Nephron (organoid): ENCODE results near the gene NFASC.

Experiments
- H3K27ac Mint-ChIP-seq, 3 experiments: 2 replicates each; pipeline ENCODE4 v1.8.0; 2020; ENCODE audit warnings: mixed read lengths in 3 of 3, mild to moderate bottlenecking in 2 of 3, moderate library complexity in 1 of 3
- H3K27me3 Mint-ChIP-seq: 2 replicates; pipeline ENCODE4 v1.8.0; 2021; ENCODE audit warnings: low read depth, mild to moderate bottlenecking, moderate library complexity, mixed read lengths
- H3K36me3 Mint-ChIP-seq: 2 replicates; pipeline ENCODE4 v1.8.0; 2020; ENCODE audit warnings: low read depth, mixed read lengths
- H3K4me1 Mint-ChIP-seq: 2 replicates; pipeline ENCODE4 v1.8.0; 2020; ENCODE audit warnings: mixed read lengths
- H3K4me3 Mint-ChIP-seq, 3 experiments: 2 replicates each; pipeline ENCODE4 v1.8.0; 2020; ENCODE audit warnings: mild to moderate bottlenecking in 3 of 3, mixed read lengths in 3 of 3, moderate library complexity in 2 of 3
- H3K9me3 Mint-ChIP-seq: 2 replicates; pipeline ENCODE4 v1.8.0; 2020; ENCODE audit warnings: mixed read lengths
- TF ChIP-seq, protein P1 (sequence below), 3 experiments: fragments of 200-600 bp; sonication (generic); IDR thresholded peaks; one replicate each; pipeline ENCODE4 v1.5.0; 2021; ENCODE audit warnings: antibody characterized with exemption in 3 of 3; ENCODE audit not compliant: unreplicated experiment in 3 of 3

Gene NFASC

DNA sequence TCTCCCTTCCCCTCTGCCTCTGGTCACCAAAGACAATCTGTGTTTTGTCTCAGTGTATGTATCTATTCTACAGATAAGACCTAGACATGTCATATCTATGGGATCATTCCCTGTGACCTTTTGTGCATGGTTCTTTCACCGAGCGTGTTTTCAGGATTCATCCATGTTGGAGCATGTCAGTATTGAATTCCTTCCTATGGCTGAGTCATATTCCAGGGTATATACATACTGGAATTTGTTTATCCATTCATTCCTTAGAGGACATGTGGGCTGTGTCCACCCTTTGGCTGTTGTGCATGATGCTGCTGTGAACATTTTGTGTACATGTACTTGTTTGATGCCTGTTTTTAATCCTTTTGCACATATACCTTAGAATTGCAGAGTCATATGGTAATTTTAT, 69.9 kb downstream of the NFASC start:
- H3K4me1 Mint-ChIP-seq, result no peaks in the 10 kb centered on the region
- no peak overlapping the region for H3K27ac Mint-ChIP-seq
- no peaks in the 10 kb centered on the region for H3K9me3 Mint-ChIP-seq
- H3K36me3 Mint-ChIP-seq, result no peaks in the 10 kb centered on the region
- H3K4me3 Mint-ChIP-seq, result no peak overlapping the region
- TF ChIP-seq, protein P1, sequence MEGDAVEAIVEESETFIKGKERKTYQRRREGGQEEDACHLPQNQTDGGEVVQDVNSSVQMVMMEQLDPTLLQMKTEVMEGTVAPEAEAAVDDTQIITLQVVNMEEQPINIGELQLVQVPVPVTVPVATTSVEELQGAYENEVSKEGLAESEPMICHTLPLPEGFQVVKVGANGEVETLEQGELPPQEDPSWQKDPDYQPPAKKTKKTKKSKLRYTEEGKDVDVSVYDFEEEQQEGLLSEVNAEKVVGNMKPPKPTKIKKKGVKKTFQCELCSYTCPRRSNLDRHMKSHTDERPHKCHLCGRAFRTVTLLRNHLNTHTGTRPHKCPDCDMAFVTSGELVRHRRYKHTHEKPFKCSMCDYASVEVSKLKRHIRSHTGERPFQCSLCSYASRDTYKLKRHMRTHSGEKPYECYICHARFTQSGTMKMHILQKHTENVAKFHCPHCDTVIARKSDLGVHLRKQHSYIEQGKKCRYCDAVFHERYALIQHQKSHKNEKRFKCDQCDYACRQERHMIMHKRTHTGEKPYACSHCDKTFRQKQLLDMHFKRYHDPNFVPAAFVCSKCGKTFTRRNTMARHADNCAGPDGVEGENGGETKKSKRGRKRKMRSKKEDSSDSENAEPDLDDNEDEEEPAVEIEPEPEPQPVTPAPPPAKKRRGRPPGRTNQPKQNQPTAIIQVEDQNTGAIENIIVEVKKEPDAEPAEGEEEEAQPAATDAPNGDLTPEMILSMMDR (IDR thresholded peaks at IDR 0.05; ENCODE audit: unreplicated experiment in 3 of 3), result no peak
- peaks cover 3% of the 10 kb centered on the region for H3K27me3 Mint-ChIP-seq

DNA sequence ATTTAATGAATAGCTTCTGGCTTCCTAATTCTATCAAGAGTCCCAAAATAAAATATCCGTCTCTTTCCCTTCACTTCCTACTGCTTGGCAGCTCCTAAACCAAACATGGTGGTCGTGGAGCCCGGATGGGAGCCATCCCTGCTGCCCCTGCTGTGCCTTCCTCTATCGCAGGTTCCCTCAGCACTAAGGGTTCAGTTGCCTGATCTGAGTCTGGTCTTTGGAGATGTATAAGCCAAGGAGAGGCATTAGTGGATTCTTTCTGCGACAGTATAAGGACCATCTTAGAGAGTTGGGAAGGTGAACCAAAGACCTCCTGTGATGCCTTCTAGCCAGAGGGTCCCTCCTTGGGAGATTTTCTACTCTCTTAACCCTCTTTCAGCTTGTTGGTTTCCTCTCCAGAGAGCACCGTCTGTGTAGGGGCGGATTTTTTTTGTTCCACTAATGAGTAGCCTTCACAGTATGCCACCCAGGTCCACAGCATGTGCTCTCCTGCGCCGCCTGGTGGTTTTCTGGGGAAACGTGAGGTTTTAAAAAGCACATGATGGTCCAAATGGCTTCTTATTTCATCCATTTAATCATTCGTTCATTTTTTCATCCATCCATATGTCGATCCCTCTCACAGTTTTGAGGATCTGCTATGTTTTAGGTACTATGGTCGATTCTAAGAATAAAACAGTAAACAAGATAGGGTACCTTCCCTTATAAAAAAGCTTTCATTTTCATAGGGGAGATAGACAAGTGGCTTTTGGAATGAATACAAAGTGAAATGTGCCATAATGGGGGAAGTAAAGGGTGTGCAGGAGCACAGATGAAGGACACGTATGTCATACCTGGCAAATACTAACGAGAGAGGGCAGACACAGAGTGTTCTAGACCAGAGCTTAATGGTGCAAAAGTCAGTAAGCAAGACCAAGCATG, 71.0 kb downstream of the NFASC start:
- Mint-ChIP-seq H3K36me3 (no peaks in the 10 kb centered on the region), H3K27me3 (peaks cover 3% of the 10 kb centered on the region), H3K4me1 (no peaks in the 10 kb centered on the region), H3K4me3 (no peak overlapping the region), H3K27ac (no peak overlapping the region), H3K9me3 (no peaks in the 10 kb centered on the region)
- TF ChIP-seq, protein P1 (IDR thresholded peaks at IDR 0.05; ENCODE audit: unreplicated experiment in 3 of 3), result peak; percentile 91 to 95 (median 93)

DNA sequence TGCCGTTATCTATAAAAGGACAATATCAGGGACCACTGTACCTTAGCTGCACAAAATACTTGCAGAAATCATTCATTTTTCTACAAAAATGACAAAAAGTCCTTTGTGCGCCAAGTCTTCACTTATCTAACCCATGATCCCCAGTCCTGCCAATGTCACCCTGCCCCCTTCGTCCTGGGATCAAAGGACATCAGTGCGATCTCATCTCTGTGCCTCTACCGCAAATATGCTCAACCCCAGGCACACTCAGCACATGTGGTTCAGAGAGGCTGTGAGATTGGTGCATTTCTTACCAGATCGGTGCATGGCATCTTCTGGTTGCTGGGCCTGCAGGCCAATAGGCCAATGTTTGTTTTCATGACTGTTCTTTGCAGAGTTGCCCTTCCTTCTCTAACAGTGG, 72.8 kb downstream of the NFASC start:
- Mint-ChIP-seq H3K27ac (no peak overlapping the region), H3K4me3 (no peak overlapping the region), H3K27me3 (peaks cover 3% of the 10 kb centered on the region), H3K9me3 (no peaks in the 10 kb centered on the region), H3K36me3 (peaks cover 4% of the 10 kb centered on the region), H3K4me1 (no peaks in the 10 kb centered on the region)
- TF ChIP-seq, protein P1 (IDR thresholded peaks at IDR 0.05; ENCODE audit: unreplicated experiment in 3 of 3), result no peak

DNA sequence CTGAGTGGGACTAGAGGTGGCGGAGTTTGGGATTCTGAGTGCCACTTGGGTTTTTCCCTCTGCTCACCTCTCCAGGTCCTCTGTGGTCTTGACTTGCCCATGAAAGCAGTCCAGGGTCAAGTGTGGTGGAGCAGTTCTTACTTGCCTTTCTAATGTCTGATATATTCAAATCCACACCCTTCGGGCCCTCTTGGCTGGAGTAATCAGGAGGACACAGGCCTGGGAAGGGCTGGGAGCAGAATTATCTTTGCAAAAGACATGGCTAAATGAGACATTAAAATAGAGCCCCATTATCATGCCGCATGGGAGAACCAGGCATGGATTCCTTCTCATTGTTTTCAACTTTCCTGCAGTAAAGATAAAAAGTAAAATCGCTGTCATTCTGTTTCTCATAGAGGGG, 74.0 kb downstream of the NFASC start:
- peaks cover 3% of the 10 kb centered on the region for H3K27me3 Mint-ChIP-seq
- peaks cover 4% of the 10 kb centered on the region for H3K36me3 Mint-ChIP-seq

DNA sequence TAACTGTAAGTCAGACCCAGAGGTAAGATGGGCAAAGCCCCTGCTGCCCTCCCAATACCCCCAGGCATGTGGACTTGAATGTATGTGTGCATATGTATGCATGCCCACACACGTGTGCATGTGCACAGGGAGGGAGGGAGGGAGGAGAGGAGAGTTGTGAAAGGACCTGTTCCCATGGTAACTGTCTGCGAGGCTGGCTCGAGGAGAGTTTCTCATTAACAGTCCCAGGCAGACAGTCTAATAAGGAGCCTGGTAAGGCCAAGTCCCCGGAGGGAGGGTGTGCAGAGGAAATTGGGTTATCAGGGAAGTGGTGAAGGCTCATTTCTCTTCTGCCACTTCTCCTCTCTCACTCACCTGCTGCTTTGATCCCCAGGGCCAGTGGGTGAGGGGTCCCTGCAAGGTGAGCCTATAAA, 74.9 kb downstream of the NFASC start:
- no peak overlapping the region for H3K27ac Mint-ChIP-seq
- TF ChIP-seq, protein P1 (IDR thresholded peaks at IDR 0.05; ENCODE audit: unreplicated experiment in 3 of 3), result no peak
- no peaks in the 10 kb centered on the region for H3K27me3 Mint-ChIP-seq
- no peak overlapping the region for H3K4me3 Mint-ChIP-seq
- no peaks in the 10 kb centered on the region for H3K4me1 Mint-ChIP-seq
- no peaks in the 10 kb centered on the region for H3K9me3 Mint-ChIP-seq
- H3K36me3 Mint-ChIP-seq, result peaks cover 4% of the 10 kb centered on the region

More for the DNA sequence above, 74.0 kb downstream of the NFASC start:
- Mint-ChIP-seq H3K4me1 (no peaks in the 10 kb centered on the region), H3K27ac (no peak overlapping the region), H3K9me3 (no peaks in the 10 kb centered on the region), H3K4me3 (no peak overlapping the region)
- TF ChIP-seq, protein P1 (IDR thresholded peaks at IDR 0.05; ENCODE audit: unreplicated experiment in 3 of 3), result no peak

DNA sequence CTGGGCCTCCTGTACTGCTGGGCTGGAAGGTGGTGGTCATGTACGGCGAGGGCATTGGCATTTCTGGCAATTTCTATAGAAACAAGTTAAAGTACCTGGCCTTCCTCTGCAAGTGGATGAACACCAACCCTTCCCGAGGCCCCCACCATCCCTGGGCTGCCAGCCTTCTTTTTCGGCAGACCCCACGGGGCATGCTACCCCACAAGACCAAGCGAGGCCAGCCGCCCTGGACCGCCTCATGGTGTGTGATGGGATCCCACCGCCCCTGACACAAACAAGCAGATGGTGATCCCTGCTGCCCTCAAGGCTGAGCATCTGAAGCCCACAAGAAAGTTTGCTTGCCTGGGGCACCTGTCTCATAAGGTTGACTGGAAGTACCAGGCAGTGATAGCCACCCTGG, 76.0 kb downstream of the NFASC start:
- no peak overlapping the region for H3K4me3 Mint-ChIP-seq
- peaks cover under 1% of the 10 kb centered on the region for H3K27me3 Mint-ChIP-seq
- no peaks in the 10 kb centered on the region for H3K4me1 Mint-ChIP-seq
- TF ChIP-seq, protein P1 (IDR thresholded peaks at IDR 0.05; ENCODE audit: unreplicated experiment in 3 of 3), result no peak
- no peaks in the 10 kb centered on the region for H3K9me3 Mint-ChIP-seq
- peaks cover 4% of the 10 kb centered on the region for H3K36me3 Mint-ChIP-seq
- no peak overlapping the region for H3K27ac Mint-ChIP-seq
